ENCODE results near the gene HMX3.
A peak's percentile ranks its signal among the peaks of the same experiment; 100 is the strongest.

HMX3 gene

GRCh38 chr10:123135415-123136141 lies at the start of gene HMX3:
Gene HMX3, plus strand, starts transcription at chr10:123135970. Its CDS starts 81 bp downstream, at chr10:123136051.
- DNase-seq, result peak; percentile 68

DNA sequence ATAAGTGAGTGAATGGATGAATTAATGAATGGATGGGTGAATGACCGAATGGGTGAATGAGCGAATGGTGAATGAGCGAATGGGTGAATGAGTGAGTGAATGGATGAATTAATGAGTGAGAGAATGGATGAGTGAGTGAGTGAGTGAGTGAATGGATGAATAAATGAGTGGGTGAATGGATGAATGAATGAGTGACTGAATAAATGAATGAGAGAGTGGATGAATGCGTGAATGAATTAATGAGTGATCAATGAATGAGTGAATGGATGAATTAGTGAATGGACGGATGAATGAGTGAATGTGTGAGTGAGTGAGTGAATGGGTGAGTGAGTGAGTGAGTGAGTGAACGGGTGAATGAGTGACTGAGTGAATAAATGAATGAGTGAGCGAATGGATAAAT lies 49.5 kb upstream of the HMX3 start:
- DNase-seq, result no peak

DNA sequence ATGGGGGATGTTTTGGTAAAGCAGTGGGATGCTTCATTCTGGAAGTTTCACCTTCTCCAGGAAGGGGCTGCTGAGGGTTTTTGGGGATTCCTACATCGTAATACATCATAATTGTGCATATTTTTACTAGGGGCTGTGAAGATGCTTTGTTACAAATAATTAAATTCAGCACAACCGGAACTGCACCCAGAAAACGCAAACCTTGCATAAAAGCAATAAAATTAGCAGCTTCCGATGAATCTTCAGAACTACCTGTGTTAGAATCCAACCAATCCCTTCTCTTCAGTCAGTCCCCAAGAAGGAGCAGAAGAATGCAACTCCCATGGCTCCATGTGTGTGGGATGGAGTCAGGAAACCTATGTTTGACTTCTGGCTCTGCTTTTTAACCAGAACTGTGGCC lies 48.4 kb upstream of the HMX3 start:
- DNase-seq, result no peak

DNA sequence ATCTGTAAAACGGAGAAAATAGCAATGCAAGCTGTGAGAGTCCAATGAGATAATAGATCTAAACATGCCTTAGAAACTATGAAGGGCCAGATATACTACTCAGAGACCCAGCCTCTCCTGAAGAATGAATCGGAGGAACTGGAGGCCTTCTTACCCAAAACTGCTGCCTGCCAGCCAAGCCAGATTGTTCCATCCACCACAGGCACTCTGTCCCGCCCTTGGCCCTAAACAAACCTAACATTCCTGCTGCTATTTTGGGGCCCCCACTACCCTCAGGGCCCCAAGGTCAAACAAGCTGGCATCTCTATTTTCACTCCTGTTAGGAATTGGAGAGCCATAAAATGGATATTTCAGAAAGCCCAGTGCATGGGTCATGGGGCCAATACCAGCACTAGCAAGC lies 48.0 kb upstream of the HMX3 start:
- no peak for DNase-seq

DNA sequence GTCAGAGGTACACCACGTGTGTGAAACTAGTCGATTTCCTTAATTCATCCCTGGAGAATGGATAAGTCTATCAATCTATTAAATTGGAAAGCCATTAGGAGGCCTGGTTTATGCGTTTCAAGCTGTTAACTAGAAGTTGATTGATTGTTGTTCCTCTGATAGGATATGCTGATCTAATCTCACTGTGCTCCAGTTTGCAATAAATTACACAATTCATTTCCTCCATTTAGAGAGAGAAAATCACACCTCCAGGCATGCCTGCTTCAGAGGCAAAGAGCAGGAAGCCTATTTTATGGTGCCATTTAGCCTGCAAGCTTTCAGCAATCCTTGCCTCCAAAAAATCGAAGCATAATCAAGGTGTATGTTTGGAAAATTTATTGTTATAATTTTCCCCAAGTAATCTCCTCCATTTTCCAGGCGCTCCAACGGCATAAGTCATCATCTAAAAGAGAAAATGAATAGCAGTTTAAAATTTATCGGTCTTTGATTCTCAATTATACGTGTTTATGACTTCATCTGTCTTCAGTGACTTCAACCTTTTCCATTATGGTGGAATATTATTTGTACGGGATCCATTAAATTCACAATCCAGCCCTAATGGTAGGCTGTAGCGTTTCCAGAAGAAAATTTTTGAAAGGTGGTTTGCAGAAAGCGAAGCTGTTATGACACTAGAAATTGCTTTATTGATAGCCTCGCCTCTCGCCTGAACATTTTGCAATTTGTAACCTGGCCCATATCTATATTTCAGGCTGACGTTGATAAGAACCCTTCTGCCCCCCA lies 42.9 kb upstream of the HMX3 start:
- DNase-seq, result no peak

DNA sequence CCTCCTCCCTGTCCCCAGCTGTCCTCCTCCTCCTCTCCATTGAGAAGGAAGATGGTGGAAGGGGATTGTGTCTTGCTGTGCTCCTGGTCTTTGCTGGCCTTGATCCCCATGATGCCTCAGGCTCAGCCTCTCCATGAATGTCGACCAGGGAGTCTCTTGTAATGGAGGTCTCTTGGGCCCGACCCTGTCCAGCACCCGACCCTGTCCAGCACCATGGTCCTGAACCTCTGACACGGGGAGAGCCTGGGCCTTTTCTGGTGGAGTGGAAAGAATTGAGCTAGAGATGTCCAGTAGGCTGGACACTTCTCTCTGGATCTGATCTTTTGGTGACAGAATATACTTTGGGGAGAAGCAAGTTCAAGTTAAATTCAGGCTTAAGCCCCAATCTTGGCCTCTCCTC lies 42.3 kb upstream of the HMX3 start:
- DNase-seq, result no peak

DNA sequence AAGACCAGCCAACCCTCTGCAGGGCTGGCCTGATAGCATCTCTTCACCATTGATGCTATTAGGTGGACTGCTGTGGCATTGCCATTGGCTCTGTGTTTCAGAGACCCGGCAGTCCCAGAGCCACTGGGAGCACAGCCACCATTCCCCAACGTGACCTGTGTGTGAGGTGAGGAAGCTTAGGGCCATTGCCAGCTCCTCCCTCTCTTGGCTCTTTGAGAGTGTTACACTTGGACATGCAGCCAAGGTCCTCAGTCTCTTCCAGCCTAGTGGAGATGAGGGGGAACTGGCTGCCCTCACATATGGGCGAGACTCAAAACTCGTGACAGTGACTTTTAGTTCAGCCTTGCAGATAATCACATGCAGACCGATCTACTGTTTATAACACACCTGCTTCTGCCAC lies 39.3 kb upstream of the HMX3 start:
- no peak for DNase-seq

- no peak for DNase-seq
These were observed 38.7 kb upstream of the HMX3 start for GRCh38 chr10:123097039-123097438.

DNA sequence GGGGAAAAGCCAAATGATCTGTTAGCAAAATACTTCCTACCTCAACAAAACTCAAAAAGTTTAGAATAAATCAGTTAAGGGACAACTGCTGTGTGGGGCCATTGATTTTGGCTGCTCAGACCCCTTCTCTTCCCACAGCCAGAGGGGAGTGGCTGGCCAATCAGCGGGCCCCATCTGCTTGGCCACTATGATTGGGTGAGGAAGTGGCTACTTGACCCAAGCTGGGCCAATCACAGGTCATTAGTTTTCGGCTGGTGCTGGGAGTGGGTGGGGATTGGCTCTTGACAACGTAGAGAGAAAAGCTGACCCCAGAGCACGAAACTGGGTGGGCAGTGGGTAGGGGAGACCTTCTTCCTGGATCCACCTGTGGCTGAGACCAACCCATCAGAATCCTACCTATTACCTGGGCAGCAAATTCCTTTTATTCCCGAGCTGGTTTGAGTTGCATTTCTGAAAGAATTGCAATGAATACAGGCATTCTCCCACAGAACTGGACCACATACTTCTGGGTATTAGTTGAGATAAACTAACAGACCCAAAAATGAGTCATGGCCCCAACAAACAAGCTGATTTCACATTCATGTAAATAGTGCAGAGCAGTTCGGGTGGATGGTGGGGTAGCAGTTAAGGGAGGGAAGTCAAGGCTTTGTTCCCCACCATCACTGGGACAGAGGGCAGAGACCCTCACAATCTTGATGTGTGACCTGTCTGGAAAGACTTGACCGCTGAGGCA lies 35.6 kb upstream of the HMX3 start:
- no peak for DNase-seq

DNA sequence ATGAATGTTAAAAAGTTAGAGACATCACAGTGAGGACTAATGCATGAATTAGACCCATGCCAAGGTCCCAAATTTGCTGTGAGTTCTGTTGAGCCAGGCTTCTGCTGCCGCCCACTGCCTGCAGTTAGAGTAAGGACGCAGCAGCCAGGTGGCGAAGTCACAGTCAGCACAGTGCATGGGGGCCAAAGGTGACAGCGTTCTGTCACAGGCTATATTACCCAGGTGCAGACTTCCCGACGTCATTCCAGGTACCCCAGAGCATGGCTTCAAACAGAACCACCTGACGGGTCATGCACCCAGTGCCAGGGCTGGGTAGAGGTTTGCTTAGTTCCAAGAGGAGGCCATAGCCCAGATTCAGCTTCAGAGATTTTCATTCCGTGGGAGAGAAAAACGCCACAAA lies 33.9 kb upstream of the HMX3 start:
- no peak for DNase-seq

DNA sequence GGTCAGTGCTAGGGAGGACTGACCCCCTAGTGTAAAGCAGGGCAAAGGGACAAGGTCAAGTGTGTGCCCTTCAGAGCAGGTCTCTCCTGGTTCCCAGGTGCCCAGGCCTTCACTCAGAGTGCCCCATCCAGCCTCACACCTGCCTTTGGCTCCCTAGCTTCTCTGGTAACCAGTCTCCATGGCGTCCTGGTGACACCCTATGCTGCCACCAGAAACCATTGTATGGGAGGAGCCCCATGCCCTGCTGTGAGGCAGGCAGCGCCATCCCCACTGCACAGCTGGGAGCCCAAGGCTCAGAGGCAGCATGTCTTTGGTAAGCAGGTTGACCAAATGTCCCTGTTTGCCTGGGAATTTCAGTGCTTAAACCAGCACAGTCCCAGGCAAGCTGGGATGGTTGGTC lies 33.1 kb upstream of the HMX3 start:
- DNase-seq, result no peak

- DNase-seq, result no peak
These were observed 31.8 kb upstream of the HMX3 start for GRCh38 chr10:123103944-123104343.

DNA sequence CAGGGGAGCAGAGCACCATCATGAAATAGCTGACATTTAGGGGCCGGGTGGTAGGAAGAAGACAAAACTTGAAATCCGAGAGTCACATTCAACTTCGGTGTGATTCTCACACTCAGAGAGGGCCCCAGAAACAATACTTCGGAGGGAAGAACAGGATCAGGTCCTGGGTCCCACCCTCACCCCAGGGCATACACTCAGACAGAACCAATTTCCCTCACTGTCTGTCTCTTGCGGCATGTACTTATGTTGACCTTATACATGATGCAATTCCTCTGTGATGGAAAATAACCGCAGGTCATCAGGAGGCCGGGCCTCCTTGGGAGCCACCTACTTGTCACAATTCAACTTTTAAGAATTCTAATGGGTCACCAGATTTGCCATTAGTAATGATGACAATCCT lies 26.3 kb upstream of the HMX3 start:
- DNase-seq, result no peak

DNA sequence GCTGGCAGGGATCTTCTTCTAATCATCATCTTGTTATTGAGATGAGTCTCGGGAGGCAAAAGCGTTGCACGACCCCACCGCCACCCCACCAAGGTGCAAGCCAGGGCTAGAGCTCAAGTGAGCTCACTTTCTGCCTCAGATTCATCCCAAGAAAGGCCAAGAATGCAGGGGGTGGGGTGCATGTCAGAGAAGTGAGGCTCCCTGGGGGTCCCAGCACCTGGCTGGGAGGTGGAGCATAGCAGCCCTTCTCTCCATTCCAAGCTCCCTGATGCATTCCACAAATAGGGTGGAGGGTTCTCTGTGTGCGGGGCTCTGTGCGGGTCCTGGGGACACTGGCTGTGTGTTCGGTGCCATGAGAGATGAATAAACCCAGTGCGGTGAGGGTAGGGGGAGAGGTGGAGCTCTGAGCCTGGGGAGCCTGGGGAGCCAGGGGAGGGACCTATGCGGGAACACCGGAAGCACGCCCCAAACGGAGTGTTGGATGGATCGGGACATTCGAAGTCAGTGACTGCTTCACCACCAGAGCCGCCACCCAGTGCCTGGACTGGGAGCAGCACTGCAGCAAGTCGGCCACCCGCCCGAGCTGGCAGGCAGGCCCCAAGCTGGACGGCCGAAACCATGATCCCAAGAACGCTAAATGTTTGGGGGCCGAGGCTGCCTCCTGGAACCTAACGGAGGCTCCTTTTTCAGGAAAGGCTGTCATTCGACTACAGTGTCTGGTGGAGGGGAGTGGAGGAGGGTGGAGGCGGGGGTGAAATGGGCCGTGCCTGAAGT lies 17.9 kb upstream of the HMX3 start:
- no peak for DNase-seq

DNA sequence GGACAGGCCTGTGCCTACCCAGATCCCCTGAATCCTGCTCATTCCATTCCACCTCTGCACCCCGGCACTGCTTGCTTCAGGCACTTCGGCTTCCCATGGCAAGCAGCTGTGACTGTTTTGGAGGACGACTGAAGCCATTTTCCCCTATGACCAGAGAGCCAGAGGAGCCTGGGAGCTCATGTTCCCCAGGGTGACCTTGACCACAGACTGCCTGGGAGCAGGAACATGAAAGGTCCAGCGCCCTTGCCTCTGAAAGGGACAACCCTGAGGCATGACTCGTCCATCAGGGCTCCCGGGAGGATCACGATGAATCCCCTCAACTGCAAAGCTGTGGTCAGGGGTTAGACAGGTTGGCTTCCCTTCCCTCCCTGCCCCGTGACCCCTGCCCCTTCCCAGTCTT lies 16.7 kb upstream of the HMX3 start:
- no peak for DNase-seq

- DNase-seq, result no peak
These were observed 9.5 kb upstream of the HMX3 start for GRCh38 chr10:123126246-123126645.

DNA sequence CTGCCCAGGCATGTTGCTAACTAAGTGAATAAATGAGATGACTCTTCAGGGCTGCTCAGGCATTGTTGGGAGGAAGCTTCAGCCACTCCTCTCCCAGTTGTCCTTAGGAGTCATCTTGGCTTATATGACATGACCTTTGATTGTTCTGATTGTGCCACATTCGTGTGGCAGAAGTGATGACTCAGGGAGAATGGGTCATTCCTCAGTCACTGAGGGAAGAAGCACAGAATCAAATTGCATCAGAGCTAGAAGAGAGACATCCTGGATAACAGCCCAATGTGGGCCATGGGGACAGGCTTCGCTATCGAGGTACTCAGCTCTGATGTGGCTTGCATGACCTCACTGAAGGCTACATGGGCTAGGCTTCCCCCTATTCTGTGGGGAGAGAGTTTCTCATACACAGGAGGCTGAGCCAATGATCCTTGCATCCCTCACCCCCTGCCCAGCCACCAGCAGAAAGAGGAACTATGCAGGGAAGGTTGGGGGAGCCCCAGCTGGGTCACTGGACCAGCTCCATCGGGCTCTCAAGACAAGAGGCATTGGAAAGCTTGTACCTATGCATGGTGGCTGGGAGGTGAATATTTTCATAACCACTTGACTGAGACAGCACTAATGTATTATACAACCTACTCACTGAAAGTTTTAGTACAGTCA lies 6.0 kb upstream of the HMX3 start:
- no peak for DNase-seq

DNA sequence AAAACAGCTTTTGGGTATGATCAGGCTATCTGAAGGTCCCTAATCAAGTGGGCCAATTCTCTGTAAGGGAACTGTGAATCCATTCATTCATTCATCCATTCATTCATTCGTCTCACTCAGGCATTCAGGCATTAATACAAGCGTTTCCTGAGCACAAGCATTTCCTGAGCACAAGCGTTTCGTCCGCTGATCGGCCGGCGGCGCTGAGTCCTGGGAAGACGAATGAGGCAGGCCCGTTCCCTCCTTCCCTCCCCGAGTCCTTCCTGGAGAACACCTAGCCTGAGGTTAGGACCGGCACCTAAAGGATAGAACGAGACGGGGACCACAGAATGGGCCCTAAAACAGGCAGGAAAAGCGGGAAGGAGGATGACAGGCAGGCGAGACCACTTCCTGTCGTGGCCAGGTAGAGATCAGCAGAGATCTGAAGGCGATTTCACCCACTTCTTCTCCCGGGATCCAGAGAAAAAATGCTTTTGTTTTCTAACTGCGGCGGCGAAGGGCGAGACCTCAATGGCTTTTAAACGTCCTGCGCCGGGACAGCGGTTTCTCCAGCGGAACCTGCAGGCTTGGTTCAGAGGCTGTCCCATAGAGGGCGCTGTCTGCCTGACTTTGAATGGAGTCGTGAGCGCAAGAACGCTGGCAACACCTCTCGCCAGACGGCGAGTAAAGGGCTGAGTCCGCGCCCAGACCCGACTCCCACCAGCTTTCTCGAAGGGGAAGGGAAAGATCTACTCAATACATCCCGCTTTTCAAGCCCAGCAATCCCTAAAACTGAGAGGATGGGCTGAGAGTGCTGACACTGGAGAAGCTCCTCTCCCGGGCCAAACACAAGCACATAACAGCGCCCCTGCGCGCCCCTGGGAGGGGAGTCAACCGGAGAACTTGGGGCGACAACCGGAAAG lies 2.9 kb upstream of the HMX3 start:
- DNase-seq, result peak; percentile 92

- DNase-seq, result no peak
These were observed 2.0 kb upstream of the HMX3 start for GRCh38 chr10:123133541-123134342.

- DNase-seq, result no peak
These were observed 1.3 kb upstream of the HMX3 start for GRCh38 chr10:123134343-123134914.

Data from activated CD4-positive, alpha-beta T cell treated with anti-CD3 and anti-CD28 coated beads for 48 hours (primary cell).